Lower leg skin (tissue), 4 donors: Measurements from ENCODE around the gene ATRX. TPM values are rescaled to one million over a fixed set of nuclear protein-coding genes. Genes with fewer than 3 reads are reported as not detected.
"Not testable (repeated sequence)": the region's sequence is repeated elsewhere in the genome, so short reads cannot be mapped to it uniquely, and the experiment has no call there.

Experiments used
- DNase-seq, 2 donors: peaks; one replicate each; pipeline ENCODE4 v3.0.0-alpha.2; 2019; ENCODE audit warnings: low spot score in 2 of 2
- H3K4me3 ChIP-seq: fragments of 200-600 bp; sonication (generic); 2 replicates; pipeline ENCODE4 v1.5.1; 2017; ENCODE audit warnings: mild to moderate bottlenecking, low read depth; ENCODE audit not compliant: poor library complexity, severe bottlenecking
- POLR2A ChIP-seq, 2 donors: fragments of 450-650 bp; IDR thresholded peaks; one replicate each; pipeline ENCODE4 v1.6.1; 2016 to 2017; ENCODE audit warnings: antibody characterized with exemption in 2 of 2, mild to moderate bottlenecking in 1 of 2, moderate library complexity in 1 of 2
- WGBS, 2 donors: methylation state at CpG; one replicate each; pipeline ENCODE4 v1.1.5; 2018; 5-methylcytosine and 5-hydroxymethylcytosine counted together
- intact Hi-C: fragments of 100-400 bp; cut with DNase I; formaldehyde crosslinking; loops from one replicate; pipeline ENCODE4 v1.15.0; 2023; ENCODE audit warnings: low total_unique reads
- total RNA-seq, 4 donors: library from RNA; depleted of rRNA; stranded (reverse); fragments of >200 nt; gene quantifications; one replicate each; pipeline ENCODE4 v1.1.0, GENCODE V29; 2016
- TF ChIP-seq, protein P1 (sequence below), 3 donors: fragments of 450-650 bp; IDR thresholded peaks; one replicate each; pipeline ENCODE4 v1.5.1; 2016; ENCODE audit warnings: antibody characterized with exemption in 3 of 3, mild to moderate bottlenecking in 3 of 3, moderate library complexity in 2 of 3

The ATRX gene
- total RNA-seq, 4 donors from 2014 or later = 40.2 to 90.0 (median 71.3) TPM

DNA sequence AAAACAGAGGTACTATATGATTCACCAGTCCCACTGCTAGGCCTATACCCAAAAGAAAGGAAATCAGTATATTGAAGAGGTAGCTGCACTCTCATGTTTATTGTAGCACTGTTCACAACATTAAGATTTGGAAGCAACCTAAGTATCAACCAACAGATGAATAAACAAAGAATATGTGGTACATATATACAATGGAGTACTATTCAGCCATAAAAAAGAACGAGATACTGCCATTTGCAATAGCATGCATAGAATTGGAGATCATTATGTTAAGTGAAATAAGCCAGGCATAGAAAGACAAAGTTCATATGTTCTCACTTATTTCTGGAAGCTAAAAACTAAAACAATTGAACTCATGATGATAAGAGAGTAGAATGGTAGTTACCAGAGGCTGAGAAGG lies 266.3 kb downstream of the ATRX start:
- no peak for DNase-seq
- H3K4me3 ChIP-seq = no peak overlapping the region
- intact Hi-C loops = no loop called here
- TF ChIP-seq, protein P1, sequence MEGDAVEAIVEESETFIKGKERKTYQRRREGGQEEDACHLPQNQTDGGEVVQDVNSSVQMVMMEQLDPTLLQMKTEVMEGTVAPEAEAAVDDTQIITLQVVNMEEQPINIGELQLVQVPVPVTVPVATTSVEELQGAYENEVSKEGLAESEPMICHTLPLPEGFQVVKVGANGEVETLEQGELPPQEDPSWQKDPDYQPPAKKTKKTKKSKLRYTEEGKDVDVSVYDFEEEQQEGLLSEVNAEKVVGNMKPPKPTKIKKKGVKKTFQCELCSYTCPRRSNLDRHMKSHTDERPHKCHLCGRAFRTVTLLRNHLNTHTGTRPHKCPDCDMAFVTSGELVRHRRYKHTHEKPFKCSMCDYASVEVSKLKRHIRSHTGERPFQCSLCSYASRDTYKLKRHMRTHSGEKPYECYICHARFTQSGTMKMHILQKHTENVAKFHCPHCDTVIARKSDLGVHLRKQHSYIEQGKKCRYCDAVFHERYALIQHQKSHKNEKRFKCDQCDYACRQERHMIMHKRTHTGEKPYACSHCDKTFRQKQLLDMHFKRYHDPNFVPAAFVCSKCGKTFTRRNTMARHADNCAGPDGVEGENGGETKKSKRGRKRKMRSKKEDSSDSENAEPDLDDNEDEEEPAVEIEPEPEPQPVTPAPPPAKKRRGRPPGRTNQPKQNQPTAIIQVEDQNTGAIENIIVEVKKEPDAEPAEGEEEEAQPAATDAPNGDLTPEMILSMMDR (IDR thresholded peaks at IDR 0.05) = no peak
- no peak for TF ChIP-seq POLR2A (IDR thresholded peaks at IDR 0.05)
- 83 to 100% methylated on average over 1 of the region's 1 CpG for WGBS, 2 donors

DNA sequence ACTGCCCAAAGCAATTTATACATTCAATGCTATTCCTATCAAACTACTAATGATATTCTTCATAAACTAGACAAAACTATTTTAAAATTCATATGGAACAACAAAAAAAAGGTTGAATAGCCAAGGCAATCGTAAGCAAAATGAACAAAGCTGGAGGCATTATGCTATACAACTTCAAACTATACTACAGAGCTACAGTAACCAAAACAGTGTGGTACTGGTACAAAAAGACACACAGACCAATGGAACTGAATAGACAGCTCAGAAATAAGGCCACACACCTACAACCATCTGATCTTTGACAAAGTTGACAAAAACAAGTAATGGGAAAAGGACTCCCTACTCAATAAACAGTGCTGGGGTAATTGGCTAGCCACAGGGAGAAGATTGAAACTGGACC lies 271.8 kb downstream of the ATRX start:
- 79 to 100% methylated on average over 1 of the region's 1 CpG for WGBS, 2 donors
- no peak overlapping the region for H3K4me3 ChIP-seq
- intact Hi-C loops = no loop called here
- TF ChIP-seq, protein P1 (IDR thresholded peaks at IDR 0.05) = no peak
- TF ChIP-seq POLR2A (IDR thresholded peaks at IDR 0.05) = no peak
- DNase-seq = no peak

DNA sequence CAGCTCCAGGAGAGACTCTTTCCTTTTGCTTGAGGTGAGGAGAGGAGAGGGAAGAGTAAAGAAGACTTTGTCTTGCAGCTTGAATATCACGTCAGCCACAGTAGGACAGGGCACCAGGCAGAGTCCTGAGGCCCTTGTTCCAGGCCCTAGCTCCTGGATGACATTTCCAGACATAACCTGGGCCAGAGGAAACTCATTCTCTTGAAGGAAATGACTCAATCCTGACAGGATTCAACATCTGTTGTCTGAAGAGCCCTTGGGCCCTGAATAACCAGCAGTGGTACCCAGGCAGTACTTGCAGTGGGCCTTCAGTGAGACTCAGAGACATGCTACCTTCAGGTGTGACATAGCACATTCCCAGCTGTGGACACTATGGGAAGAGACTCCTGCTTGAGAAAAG lies 276.0 kb downstream of the ATRX start:
- 86 to 92% methylated on average over 1 of the region's 1 CpG for WGBS, 2 donors
- no peak overlapping the region for H3K4me3 ChIP-seq
- intact Hi-C loops = no loop called here
- DNase-seq = no peak
- TF ChIP-seq, protein P1 (IDR thresholded peaks at IDR 0.05) = no peak
- TF ChIP-seq POLR2A (IDR thresholded peaks at IDR 0.05) = no peak

DNA sequence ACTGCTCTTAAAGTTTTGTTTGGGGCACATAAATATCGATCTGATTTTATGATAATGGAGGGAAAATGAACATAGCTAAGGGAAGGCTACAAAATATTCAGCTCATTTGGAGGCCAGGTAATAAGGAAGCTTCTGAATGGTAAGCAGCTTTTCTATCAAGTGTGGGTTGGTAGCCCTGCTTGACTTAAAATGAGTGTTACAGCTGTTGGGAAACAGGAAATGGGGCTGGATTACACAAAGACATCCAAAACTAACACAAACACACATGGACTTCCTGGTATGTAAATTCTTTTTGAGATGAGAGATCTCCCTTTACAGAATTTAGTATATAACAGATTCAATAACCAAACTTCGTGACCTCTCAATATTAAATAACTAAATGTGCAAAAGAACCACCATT lies 280.8 kb downstream of the ATRX start:
- WGBS, 2 donors = 72 to 80% methylated on average over 2 of the region's 2 CpGs
- intact Hi-C loops = no loop called here
- TF ChIP-seq, protein P1 (IDR thresholded peaks at IDR 0.05) = no peak
- TF ChIP-seq POLR2A (IDR thresholded peaks at IDR 0.05) = no peak
- DNase-seq = no peak
- H3K4me3 ChIP-seq = no peak overlapping the region

- intact Hi-C loops = no loop called here
- TF ChIP-seq, protein P1 (IDR thresholded peaks at IDR 0.05) = no peak
- TF ChIP-seq POLR2A (IDR thresholded peaks at IDR 0.05) = no peak
- no peak for DNase-seq
- H3K4me3 ChIP-seq = no peak overlapping the region
- WGBS, 2 donors = 13 to 19% methylated on average over 2 of the region's 2 CpGs
These were observed 283.0 kb downstream of the ATRX start for GRCh38 chrX:77502951-77503525.

DNA sequence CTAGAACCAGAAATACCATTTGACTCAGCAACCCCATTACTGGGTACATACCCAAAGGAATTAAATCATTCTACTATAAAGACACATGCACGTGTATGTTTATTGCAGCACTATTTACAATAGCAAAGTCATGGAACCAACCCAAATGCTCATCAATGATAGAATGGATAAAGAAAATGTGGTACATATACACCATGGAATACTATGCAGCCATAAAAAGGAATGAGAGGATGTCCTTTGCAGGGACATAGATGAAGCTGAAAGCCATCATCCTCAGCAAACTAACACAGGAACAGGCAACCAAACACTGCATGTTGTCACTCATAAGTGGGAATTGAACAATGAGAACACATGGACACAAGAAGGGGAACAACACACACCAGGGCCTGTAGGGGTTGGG lies 285.9 kb downstream of the ATRX start:
- intact Hi-C loops, DNase-seq: not testable (repeated sequence)

More for the DNA sequence above, 285.9 kb downstream of the ATRX start:
- H3K4me3 ChIP-seq = not testable (repeated sequence)
- 83 to 100% methylated on average over 1 of the region's 1 CpG for WGBS, 2 donors
